Vagina (tissue), 2 donors: ENCODE measurements around the gene C2CD4B.

Source experiments
- POLR2A ChIP-seq, 2 donors: fragments of 450-650 bp; IDR thresholded peaks; one replicate each; pipeline ENCODE4 v1.6.1; 2017; ENCODE audit warnings: antibody characterized with exemption in 2 of 2, mild to moderate bottlenecking in 2 of 2, moderate library complexity in 2 of 2
- POLR2AphosphoS5 ChIP-seq, 2 donors: sonication (generic); formaldehyde crosslinking; IDR thresholded peaks; one replicate each; pipeline ENCODE4 v1.9.0; 2017; ENCODE audit warnings: antibody characterized with exemption in 2 of 2, mild to moderate bottlenecking in 2 of 2, low read depth in 1 of 2; ENCODE audit not compliant: insufficient read depth in 1 of 2
- TF ChIP-seq, protein P1 (sequence below), 3 experiments: fragments of 450-650 bp in 2 of 3; fragments of 200-600 bp in 1 of 3; sonication (generic) in 1 of 3; IDR thresholded peaks; one replicate each; pipeline ENCODE4 v1.5.1; 2017 to 2019; ENCODE audit warnings: antibody characterized with exemption in 3 of 3, mild to moderate bottlenecking in 2 of 3, moderate library complexity in 2 of 3

DNA sequence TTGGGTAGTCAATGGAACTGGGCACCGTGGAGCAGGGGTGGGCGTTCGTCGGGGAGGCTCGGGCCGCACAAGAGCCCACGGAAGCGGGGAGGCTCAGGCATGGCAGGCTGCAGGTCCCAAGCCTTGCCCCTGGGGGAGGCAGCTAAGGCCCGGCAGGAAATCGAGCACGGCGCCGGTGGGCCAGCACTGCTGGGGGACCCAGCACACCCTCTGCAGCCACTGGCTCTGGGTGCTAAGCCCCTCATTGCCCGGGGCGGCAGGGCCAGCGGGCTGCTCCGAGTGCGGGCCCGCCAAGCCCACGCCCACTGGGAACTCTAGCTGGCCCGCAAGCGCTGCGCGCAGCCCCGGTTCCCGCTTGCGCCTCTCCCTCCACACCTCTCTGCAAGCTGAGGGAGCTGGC lies 21.5 kb upstream of the C2CD4B start:
- TF ChIP-seq, protein P1, sequence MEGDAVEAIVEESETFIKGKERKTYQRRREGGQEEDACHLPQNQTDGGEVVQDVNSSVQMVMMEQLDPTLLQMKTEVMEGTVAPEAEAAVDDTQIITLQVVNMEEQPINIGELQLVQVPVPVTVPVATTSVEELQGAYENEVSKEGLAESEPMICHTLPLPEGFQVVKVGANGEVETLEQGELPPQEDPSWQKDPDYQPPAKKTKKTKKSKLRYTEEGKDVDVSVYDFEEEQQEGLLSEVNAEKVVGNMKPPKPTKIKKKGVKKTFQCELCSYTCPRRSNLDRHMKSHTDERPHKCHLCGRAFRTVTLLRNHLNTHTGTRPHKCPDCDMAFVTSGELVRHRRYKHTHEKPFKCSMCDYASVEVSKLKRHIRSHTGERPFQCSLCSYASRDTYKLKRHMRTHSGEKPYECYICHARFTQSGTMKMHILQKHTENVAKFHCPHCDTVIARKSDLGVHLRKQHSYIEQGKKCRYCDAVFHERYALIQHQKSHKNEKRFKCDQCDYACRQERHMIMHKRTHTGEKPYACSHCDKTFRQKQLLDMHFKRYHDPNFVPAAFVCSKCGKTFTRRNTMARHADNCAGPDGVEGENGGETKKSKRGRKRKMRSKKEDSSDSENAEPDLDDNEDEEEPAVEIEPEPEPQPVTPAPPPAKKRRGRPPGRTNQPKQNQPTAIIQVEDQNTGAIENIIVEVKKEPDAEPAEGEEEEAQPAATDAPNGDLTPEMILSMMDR (IDR thresholded peaks at IDR 0.05), result no peak
- TF ChIP-seq POLR2AphosphoS5 (IDR thresholded peaks at IDR 0.05; ENCODE audit: insufficient read depth in 1 of 2, low read depth in 1 of 2) (no peak), POLR2A (IDR thresholded peaks at IDR 0.05) (no peak)
